HepG2 (cell line): Measurements from ENCODE around the gene CSNK2B. TPM values are rescaled to one million over a fixed set of nuclear protein-coding genes. Genes with fewer than 3 reads are reported as not detected.
A peak's percentile ranks its signal among the peaks of the same experiment; 100 is the strongest.

Experiments
- ATF7 ChIP-seq, 2 experiments: fragments of 450-650 bp in 1 of 2; sonication (generic) in 1 of 2; formaldehyde crosslinking in 1 of 2; IDR thresholded peaks; 2 replicates each; pipeline versions ENCODE4 v1.4.0 to v1.6.1; 2016 to 2020; ENCODE audit warnings: antibody characterized with exemption in 1 of 2, mild to moderate bottlenecking in 1 of 2, missing genetic modification reagents in 1 of 2
- BORCS8-MEF2B ChIP-seq: sonication (generic); formaldehyde crosslinking; IDR thresholded peaks from 2 replicates; pipeline ENCODE4 v1.8.0; 2022; ENCODE audit warnings: mild to moderate bottlenecking, missing genetic modification reagents
- BRF2 ChIP-seq: sonication (generic); formaldehyde crosslinking; IDR thresholded peaks from 2 replicates; pipeline ENCODE4 v1.8.1; 2022; ENCODE audit warnings: mild to moderate bottlenecking, missing genetic modification reagents
- FOXO1 ChIP-seq: sonication (generic); formaldehyde crosslinking; IDR thresholded peaks from 2 replicates; pipeline ENCODE4 v1.4.0; 2020; ENCODE audit warnings: missing genetic modification reagents
- FUBP1 ChIP-seq: sonication (generic); formaldehyde crosslinking; IDR thresholded peaks from 2 replicates; pipeline ENCODE4 v1.5.1; 2020; ENCODE audit warnings: missing genetic modification reagents, mild to moderate bottlenecking, borderline replicate concordance
- GABPA ChIP-seq, 2 experiments: IDR thresholded peaks; 2 replicates each; pipeline ENCODE4 v1.6.1; 2011 to 2016; ENCODE audit warnings: low read depth in 2 of 2, low read length in 1 of 2, missing biosample characterization in 1 of 2, missing genetic modification characterization in 1 of 2
- GFI1 ChIP-seq: sonication (generic); formaldehyde crosslinking; IDR thresholded peaks from 2 replicates; pipeline ENCODE4 v1.5.0; 2020; ENCODE audit warnings: missing genetic modification reagents, mild to moderate bottlenecking, borderline replicate concordance
- GLMP ChIP-seq: sonication (generic); formaldehyde crosslinking; IDR thresholded peaks from 2 replicates; pipeline ENCODE4 v1.9.0; 2021; ENCODE audit warnings: missing genetic modification reagents, mild to moderate bottlenecking, borderline replicate concordance
- KLF16 ChIP-seq, 2 experiments: sonication (generic) in 1 of 2; formaldehyde crosslinking in 1 of 2; IDR thresholded peaks; 2 replicates each; pipeline versions ENCODE4 v1.6.1 to v1.8.0; 2016 to 2023; ENCODE audit warnings: missing genetic modification reagents in 2 of 2, missing compliant biosample characterization in 1 of 2
- LBX2 ChIP-seq: sonication (generic); formaldehyde crosslinking; IDR thresholded peaks from 2 replicates; pipeline ENCODE4 v1.5.0; 2020; ENCODE audit warnings: missing genetic modification reagents, mild to moderate bottlenecking, borderline replicate concordance
- LRRFIP1 ChIP-seq: sonication (generic); formaldehyde crosslinking; conservative IDR thresholded peaks from 2 replicates; pipeline ENCODE4 v1.4.0; 2020; ENCODE audit warnings: missing genetic modification reagents
- MED1 ChIP-seq: sonication (generic); formaldehyde crosslinking; IDR thresholded peaks from 2 replicates; pipeline ENCODE4 v1.4.0; 2020; ENCODE audit warnings: missing genetic modification reagents
- MTA3 ChIP-seq: sonication (generic); formaldehyde crosslinking; IDR thresholded peaks from 2 replicates; pipeline ENCODE4 v1.4.0; 2020; ENCODE audit warnings: missing genetic modification reagents
- NCOA2 ChIP-seq: sonication (generic); formaldehyde crosslinking; IDR thresholded peaks from 2 replicates; pipeline ENCODE4 v1.8.0; 2022; ENCODE audit warnings: inconsistent platforms
- RAD21 ChIP-seq: fragments of 450-650 bp; formaldehyde crosslinking; IDR thresholded peaks from 2 replicates; pipeline ENCODE4 v1.5.0; 2020; ENCODE audit warnings: mild to moderate bottlenecking
- SNAI1 ChIP-seq: sonication (generic); formaldehyde crosslinking; IDR thresholded peaks from 2 replicates; pipeline ENCODE4 v1.5.0; 2020; ENCODE audit warnings: mild to moderate bottlenecking, missing genetic modification reagents, borderline replicate concordance
- ZBTB42 ChIP-seq: sonication (generic); formaldehyde crosslinking; IDR thresholded peaks from 2 replicates; pipeline ENCODE4 v1.5.0; 2020; ENCODE audit warnings: mild to moderate bottlenecking, missing genetic modification reagents
- ZFP90 ChIP-seq: sonication (generic); formaldehyde crosslinking; IDR thresholded peaks from 2 replicates; pipeline ENCODE4 v1.8.0; 2022; ENCODE audit warnings: missing genetic modification reagents, mild to moderate bottlenecking, inconsistent platforms, borderline replicate concordance
- ZNF124 ChIP-seq: sonication (generic); formaldehyde crosslinking; IDR thresholded peaks from 2 replicates; pipeline ENCODE4 v1.4.0; 2020; ENCODE audit warnings: missing genetic modification reagents
- ZNF343 ChIP-seq: sonication (generic); formaldehyde crosslinking; IDR thresholded peaks from 2 replicates; pipeline ENCODE4 v1.4.0; 2020; ENCODE audit warnings: mild to moderate bottlenecking, missing genetic modification reagents
- ZNF552 ChIP-seq: sonication (generic); formaldehyde crosslinking; IDR thresholded peaks from 2 replicates; pipeline ENCODE4 v1.9.0; 2022; ENCODE audit warnings: missing genetic modification reagents, mild to moderate bottlenecking, borderline replicate concordance
- ZNF576 ChIP-seq: sonication (generic); formaldehyde crosslinking; IDR thresholded peaks from 2 replicates; pipeline ENCODE4 v1.4.0; 2020; ENCODE audit warnings: mild to moderate bottlenecking, missing genetic modification reagents
- polyA plus RNA-seq, 8 experiments: library from polyadenylated mRNA; depleted of rRNA in 3 of 8; stranded (reverse) in 7 of 8; unstranded in 1 of 8; fragments of >200 nt; fragmentation: Illumina TruSeq in 4 of 8; extraction: Trizol in 4 of 8; gene quantifications; 2 replicates each; pipeline versions ENCODE4 v1.2.1 to v1.2.3, GENCODE V29; 2011 to 2016; ENCODE audit warnings: low read depth in 4 of 8, missing spikeins in 1 of 8, mixed read lengths in 1 of 8; ENCODE audit not compliant: insufficient read depth in 1 of 8
- total RNA-seq, 5 experiments: library from RNA; depleted of rRNA; stranded (reverse); fragments of >200 nt; fragmentation: Illumina TruSeq; extraction: Trizol; gene quantifications; 2 replicates each; pipeline ENCODE4 v1.2.3, GENCODE V29; 2016; ENCODE audit warnings: low read depth in 1 of 5

Gene CSNK2B
- total and polyA plus RNA-seq, 2 of the 13 experiments (the other 11 are each of a cell fraction or from before 2014, with no cell fraction given) = 111 to 296 TPM

GRCh38 chr6:31666337-31666965 is 571 bp downstream of the CSNK2B start (continued):
- TF ChIP-seq LRRFIP1 (CRISPR knock-in tag) (no peak), NCOA2 (CRISPR knock-in tag) (no peak), BORCS8-MEF2B (CRISPR knock-in tag) (no peak), FOXO1 (no peak), MED1 (0 out of 2 replicates have a peak, but pooled peaks have one; percentile 9), FUBP1 (CRISPR knock-in tag) (no peak), ATF7 (IDR thresholded peaks at IDR 0.05) (no peak), ATF7 (CRISPR knock-in tag; IDR thresholded peaks at IDR 0.05) (no peak), GABPA (IDR thresholded peaks at IDR 0.05; ENCODE audit: low read depth, low read length) (no peak), GABPA (CRISPR knock-in tag; IDR thresholded peaks at IDR 0.05; ENCODE audit: low read depth) (no peak), LBX2 (CRISPR knock-in tag) (no peak), GLMP (CRISPR knock-in tag) (no peak), ZNF576 (CRISPR knock-in tag) (no peak), ZFP90 (CRISPR knock-in tag) (no peak), BRF2 (CRISPR knock-in tag) (no peak), ZBTB42 (CRISPR knock-in tag) (no peak), ZNF343 (no peak), SNAI1 (CRISPR knock-in tag) (0 out of 2 replicates have a peak, but pooled peaks have one; percentile 6), GFI1 (CRISPR knock-in tag) (no peak), MTA3 (CRISPR knock-in tag) (no peak), ZNF124 (no peak), ZNF552 (CRISPR knock-in tag) (no peak), KLF16 (CRISPR knock-in tag; IDR thresholded peaks at IDR 0.05) (no peak), RAD21 (CRISPR knock-in tag) (no peak)
